Chondrocyte (in vitro differentiated cells): ENCODE data around the gene AKAP13. TPM values are rescaled to one million over a fixed set of nuclear protein-coding genes. Genes with fewer than 3 reads are reported as not detected.
"Not testable (repeated sequence)": the region's sequence is repeated elsewhere in the genome, so short reads cannot be mapped to it uniquely, and the experiment has no call there.

Experiments
- DNase-seq: peaks from one replicate; pipeline ENCODE4 v3.0.0; 2021; ENCODE audit warnings: mixed read lengths, low spot score
- H3K27ac Mint-ChIP-seq: one replicate; pipeline ENCODE4 v1.8.0; 2021; ENCODE audit warnings: mild to moderate bottlenecking, moderate library complexity, mixed read lengths; ENCODE audit not compliant: unreplicated experiment
- H3K27me3 Mint-ChIP-seq: 2 replicates; pipeline ENCODE4 v1.8.0; 2021; ENCODE audit warnings: low read depth, mixed read lengths
- H3K36me3 Mint-ChIP-seq: 2 replicates; pipeline ENCODE4 v1.8.0; 2021; ENCODE audit warnings: low read depth, mixed read lengths
- H3K4me1 Mint-ChIP-seq: 2 replicates; pipeline ENCODE4 v1.8.0; 2021; ENCODE audit warnings: low read depth, mild to moderate bottlenecking, mixed read lengths
- H3K4me3 Mint-ChIP-seq: one replicate; pipeline ENCODE4 v1.8.0; 2021; ENCODE audit warnings: mild to moderate bottlenecking, moderate library complexity, mixed read lengths; ENCODE audit not compliant: unreplicated experiment
- H3K9me3 Mint-ChIP-seq: 2 replicates; pipeline ENCODE4 v1.8.0; 2021; ENCODE audit warnings: low read depth, mixed read lengths
- total RNA-seq: library from RNA; stranded (reverse); gene quantifications from 3 replicates; pipeline ENCODE4 v1.2.1, GENCODE V29; 2021
- TF ChIP-seq, protein P1 (sequence below): fragments of 200-600 bp; sonication (generic); IDR thresholded peaks from 2 replicates; pipeline ENCODE4 v1.5.0; 2021; ENCODE audit warnings: antibody characterized with exemption, mild to moderate bottlenecking, moderate library complexity

Gene AKAP13
- total RNA-seq, 1 donor from 2014 or later = 80.6 TPM

DNA sequence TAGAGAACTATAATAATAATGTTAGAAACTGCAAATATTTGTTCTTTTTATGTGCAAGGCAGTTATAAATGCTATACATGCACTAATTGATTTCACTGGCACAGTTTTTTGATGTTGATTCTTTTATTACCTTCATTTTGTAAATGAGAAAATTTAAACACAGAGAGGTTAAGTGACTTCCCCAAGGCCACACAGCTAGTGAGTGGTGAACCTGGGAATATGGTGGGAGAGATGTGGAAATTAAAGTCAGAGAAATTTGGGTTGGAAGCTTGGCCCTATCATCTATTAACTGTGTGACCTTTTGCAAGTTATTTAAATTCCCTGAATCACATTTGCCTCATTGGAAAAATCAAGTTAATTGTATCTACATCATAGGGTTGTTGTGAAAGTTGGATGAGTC lies 39.6 kb upstream of the AKAP13 start:
- Mint-ChIP-seq H3K4me3 (no peak overlapping the region), H3K9me3 (no peaks in the 10 kb centered on the region), H3K36me3 (no peaks in the 10 kb centered on the region), H3K27me3 (no peaks in the 10 kb centered on the region), H3K4me1 (peaks cover 36% of the 10 kb centered on the region), H3K27ac (peak overlapping the region; percentile 27)
- TF ChIP-seq, protein P1, sequence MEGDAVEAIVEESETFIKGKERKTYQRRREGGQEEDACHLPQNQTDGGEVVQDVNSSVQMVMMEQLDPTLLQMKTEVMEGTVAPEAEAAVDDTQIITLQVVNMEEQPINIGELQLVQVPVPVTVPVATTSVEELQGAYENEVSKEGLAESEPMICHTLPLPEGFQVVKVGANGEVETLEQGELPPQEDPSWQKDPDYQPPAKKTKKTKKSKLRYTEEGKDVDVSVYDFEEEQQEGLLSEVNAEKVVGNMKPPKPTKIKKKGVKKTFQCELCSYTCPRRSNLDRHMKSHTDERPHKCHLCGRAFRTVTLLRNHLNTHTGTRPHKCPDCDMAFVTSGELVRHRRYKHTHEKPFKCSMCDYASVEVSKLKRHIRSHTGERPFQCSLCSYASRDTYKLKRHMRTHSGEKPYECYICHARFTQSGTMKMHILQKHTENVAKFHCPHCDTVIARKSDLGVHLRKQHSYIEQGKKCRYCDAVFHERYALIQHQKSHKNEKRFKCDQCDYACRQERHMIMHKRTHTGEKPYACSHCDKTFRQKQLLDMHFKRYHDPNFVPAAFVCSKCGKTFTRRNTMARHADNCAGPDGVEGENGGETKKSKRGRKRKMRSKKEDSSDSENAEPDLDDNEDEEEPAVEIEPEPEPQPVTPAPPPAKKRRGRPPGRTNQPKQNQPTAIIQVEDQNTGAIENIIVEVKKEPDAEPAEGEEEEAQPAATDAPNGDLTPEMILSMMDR = no peak
- no peak for DNase-seq

DNA sequence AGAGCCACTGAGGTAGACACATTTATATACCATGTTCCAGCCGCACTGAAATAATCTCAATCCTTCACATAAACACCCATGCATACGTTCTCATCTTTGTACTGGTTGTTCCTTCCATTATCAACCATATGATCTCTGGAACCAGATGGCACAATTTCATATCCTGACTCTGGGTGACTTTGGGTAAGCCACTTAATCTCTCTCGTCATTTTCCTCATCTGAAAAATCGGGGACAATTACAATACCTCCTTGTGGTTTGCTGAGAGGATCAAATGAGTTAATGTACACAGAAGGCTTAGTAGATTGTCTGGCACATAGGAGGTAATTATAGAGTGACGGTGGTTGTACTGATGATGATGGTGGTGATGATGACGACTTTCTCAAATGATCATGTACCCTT lies 38.2 kb upstream of the AKAP13 start:
- not testable (repeated sequence) for DNase-seq, H3K27me3 Mint-ChIP-seq, H3K4me3 Mint-ChIP-seq, H3K9me3 Mint-ChIP-seq, H3K27ac Mint-ChIP-seq, H3K36me3 Mint-ChIP-seq
- H3K4me1 Mint-ChIP-seq = peaks cover 31% of the 10 kb centered on the region

DNA sequence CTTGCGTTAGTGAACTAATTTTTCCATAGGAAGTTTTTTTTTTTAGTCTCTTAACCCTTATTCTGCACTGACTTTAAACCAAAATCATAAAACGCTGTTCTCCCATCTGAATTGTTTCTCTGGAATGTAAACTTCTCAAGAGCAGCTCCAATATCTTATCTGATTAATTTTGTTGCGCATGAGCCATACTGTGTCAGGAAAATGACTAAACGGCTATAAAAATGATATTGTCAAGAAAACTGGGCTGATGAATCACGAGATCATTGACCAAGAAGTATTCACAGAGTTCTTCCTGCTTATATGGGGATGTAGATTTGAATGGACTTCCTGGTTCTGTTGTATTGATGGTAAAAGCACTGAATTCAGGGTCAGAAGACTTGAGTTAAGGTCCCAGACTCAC lies 37.0 kb upstream of the AKAP13 start:
- Mint-ChIP-seq H3K4me1 (peaks cover 23% of the 10 kb centered on the region), H3K27ac (peak overlapping the region; percentile 80)
- not testable (repeated sequence) for DNase-seq, H3K9me3 Mint-ChIP-seq, H3K27me3 Mint-ChIP-seq, H3K4me3 Mint-ChIP-seq, H3K36me3 Mint-ChIP-seq

DNA sequence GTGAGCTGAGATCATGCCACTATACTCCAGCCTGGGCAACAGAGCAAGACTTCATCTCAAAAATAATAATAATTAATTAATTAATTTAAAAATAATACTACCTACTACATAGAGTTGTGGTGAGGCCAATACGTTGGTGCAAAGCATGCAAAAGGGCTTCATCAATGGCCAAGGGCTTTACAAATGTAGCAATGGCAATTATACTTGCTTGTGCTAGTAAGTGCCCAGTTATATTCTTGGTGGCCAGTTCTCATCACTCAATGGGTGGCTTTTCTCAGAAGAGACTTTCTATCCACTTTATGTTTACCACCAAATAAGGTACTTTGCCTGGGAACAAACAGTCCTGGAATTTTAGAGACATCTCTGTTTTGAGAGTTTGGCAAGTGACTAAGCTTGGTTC lies 36.2 kb upstream of the AKAP13 start:
- not testable (repeated sequence) for H3K9me3 Mint-ChIP-seq, H3K27me3 Mint-ChIP-seq, DNase-seq, H3K4me3 Mint-ChIP-seq, H3K36me3 Mint-ChIP-seq, H3K27ac Mint-ChIP-seq
- H3K4me1 Mint-ChIP-seq = peaks cover 26% of the 10 kb centered on the region

DNA sequence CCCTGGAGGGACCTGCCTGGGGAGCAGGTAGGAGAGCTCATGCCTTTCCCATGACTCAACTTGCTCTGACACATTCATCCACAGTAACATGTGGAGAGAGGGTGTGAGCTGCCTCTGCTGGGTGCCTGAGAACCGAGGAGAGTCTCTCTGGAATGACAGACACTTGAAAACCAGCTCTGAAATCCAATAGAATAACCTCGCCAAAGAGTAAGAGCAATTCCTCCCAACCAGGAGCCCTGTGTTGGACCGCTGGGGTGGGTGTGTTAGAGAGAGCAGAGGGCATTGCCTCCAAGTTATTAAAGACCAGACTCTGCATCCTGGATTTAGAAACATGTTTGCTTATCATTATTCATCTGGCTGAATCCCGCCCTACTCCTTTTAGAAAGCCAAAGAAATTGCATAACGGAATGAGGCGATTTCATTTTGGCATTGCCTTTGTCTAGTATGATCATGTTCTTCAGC lies 35.7 kb upstream of the AKAP13 start:
- not testable (repeated sequence) for DNase-seq, H3K9me3 Mint-ChIP-seq, H3K27me3 Mint-ChIP-seq, H3K36me3 Mint-ChIP-seq
- H3K4me3 Mint-ChIP-seq = peak overlapping the region; percentile 51
- H3K4me1 Mint-ChIP-seq = peaks cover 26% of the 10 kb centered on the region
- peak overlapping the region; percentile 96 for H3K27ac Mint-ChIP-seq

DNA sequence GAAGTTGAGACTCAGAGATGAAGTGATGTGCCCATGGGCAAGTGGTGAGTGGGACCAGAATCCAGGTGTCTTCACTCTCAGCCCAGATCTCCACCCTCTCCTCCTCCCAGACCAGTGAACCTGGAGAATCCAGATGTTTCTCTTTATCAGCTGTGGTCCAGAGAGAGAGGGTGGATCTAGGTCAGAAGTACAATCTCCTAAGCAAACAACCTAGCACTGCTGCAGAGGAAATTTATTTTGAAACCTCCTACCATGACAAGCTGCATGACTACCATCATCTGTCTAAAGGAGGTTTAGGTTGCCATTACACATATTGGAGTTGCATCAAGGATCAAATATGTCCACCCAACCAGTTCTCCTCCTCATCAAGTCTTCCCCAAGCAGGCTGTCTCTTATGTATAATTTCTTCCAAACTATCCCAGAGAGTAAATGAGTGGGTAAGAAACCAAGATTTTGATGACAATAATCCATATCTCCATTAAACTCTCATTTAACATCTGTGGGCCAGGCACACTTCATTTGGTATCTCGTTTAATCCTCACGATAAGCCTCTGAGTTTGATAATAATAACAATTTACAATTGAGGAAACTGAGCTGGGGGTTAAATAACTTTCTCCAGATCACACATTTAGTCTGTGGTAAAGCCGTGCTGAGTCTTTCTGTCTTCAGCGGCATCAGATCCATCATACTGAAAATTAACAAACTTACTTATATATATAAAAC lies 35.0 kb upstream of the AKAP13 start:
- H3K27ac Mint-ChIP-seq = peak overlapping the region; percentile 96
- H3K9me3 Mint-ChIP-seq, DNase-seq, H3K4me3 Mint-ChIP-seq, H3K36me3 Mint-ChIP-seq, H3K27me3 Mint-ChIP-seq: not testable (repeated sequence)
- H3K4me1 Mint-ChIP-seq = peaks cover 22% of the 10 kb centered on the region

DNA sequence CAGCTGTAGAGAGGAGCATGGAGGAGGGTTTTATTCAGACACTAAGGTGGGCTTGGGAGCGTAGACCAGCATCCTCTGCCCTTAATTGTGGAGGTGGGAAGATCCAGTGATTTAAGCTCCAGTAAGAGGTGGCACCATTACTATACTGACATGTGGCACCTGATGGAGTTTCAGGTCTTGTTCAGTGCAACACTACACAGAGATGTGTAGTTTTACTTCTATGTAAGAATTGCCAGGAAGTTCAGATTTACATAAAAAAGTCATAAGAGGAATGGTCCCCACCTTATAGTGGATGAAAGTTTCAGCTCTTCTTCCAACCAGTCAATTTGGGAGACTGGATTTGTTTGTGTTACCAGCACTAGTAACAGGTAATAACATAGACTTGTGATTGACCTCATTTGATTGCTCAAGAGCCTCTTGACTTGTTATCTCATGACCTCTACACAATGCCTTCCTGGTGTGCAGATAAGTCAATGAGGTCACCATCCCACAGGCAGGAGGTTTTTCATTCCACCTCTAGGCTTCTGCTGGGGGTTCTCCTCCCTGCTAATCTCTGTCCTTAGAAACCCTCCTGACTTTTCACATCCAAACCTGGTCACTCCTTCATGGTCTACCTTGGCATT lies 33.8 kb upstream of the AKAP13 start:
- H3K36me3 Mint-ChIP-seq, H3K9me3 Mint-ChIP-seq, H3K27ac Mint-ChIP-seq, H3K4me3 Mint-ChIP-seq, H3K27me3 Mint-ChIP-seq, DNase-seq: not testable (repeated sequence)
- peaks cover 22% of the 10 kb centered on the region for H3K4me1 Mint-ChIP-seq

DNA sequence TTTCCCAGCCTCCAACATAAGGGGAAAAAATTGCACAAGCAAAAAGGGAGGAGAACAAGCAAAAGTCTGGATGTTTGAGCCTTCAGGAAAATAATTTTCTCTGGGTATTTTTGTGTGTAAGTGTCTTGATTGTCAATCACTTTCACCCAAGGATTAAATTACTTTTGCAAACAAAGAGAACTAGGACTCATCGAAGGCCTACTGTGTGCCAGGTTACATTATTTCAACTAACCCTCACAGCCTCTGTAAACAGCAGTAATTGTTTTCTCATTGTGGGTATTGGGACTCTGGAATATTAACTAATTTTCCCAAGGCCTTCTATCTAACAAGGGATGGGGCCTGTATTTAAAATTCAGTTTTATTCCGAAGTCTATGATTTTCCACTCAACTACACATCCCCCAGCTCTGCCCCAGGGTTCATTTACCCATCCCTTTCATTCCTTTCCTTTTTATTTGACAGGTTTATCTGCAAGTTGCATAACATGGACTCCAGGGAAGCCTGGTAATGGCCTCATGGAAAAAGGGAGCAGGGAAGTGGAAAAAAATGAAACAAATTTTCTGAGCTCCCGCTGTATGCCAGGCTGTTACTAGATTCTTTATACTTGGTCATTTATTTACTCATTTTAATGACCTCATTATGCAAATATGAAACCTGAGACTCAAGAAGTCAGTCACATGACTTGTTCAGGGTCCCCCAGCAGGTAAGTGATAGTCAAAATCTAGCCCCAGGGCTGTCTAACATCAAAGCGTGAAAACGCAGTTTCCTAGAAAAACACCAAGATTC lies 32.9 kb upstream of the AKAP13 start:
- H3K4me1 Mint-ChIP-seq = peaks cover 22% of the 10 kb centered on the region
- H3K27me3 Mint-ChIP-seq, H3K9me3 Mint-ChIP-seq, H3K4me3 Mint-ChIP-seq, H3K36me3 Mint-ChIP-seq, DNase-seq, H3K27ac Mint-ChIP-seq: not testable (repeated sequence)

DNA sequence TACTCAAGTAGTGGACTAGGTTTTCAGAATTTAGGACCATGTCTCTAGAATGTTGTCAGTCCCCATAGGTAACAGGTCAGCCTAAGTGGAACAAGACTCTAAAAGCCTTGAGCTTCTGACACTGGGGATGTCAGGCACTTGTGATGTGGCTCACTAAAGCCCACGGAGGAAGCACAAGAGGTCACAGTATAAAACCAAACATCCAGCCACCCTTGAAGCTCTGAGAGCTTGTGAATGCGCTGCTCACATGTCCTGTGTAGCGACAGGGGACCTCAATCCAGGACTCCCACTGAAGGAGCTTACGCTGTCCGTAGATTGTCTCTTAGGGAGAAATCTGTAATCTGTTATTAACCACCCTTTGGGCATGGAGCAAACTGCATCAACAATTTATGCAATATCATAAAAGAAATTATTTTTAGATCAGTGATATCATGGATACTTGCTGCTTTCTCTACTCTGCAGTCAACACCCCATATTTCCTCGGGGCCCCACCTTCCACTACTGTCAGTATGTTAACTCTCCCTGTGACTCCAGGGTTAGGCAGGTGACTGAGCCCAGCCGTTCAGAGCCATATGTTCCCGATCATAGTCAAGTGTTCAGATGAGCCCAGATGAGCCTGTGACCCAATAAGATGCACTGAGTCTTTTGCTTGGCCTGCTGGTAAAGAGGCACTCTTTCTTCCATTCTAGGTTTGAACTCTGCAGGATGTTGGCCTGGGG lies 32.2 kb upstream of the AKAP13 start:
- not testable (repeated sequence) for H3K36me3 Mint-ChIP-seq, DNase-seq, H3K27me3 Mint-ChIP-seq, H3K27ac Mint-ChIP-seq, H3K9me3 Mint-ChIP-seq, H3K4me3 Mint-ChIP-seq
- H3K4me1 Mint-ChIP-seq = peaks cover 22% of the 10 kb centered on the region

DNA sequence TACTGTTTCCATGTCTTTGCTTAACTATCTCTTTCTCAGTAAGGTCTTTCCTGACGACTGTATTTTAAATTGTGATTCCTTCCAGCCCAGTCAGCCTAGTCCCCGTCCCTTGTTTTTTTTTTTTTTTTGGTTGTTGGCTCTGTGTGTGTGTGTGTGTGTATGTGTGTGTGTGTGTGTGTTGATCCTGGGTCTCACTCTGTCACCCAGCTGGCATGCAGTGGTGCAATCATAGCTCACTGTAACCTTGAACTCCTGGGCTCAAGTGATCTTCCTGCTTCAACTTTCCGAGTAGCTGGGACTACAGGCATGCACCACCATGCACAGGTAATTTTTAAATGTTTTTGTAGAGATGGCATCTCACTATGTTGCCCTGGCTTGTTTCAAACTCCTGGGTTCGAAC lies 31.3 kb upstream of the AKAP13 start:
- not testable (repeated sequence) for DNase-seq, H3K27me3 Mint-ChIP-seq, H3K9me3 Mint-ChIP-seq, H3K4me3 Mint-ChIP-seq, H3K27ac Mint-ChIP-seq, H3K36me3 Mint-ChIP-seq
- peaks cover 18% of the 10 kb centered on the region for H3K4me1 Mint-ChIP-seq
